Measurements from ENCODE around the gene MYORG.

DNA sequence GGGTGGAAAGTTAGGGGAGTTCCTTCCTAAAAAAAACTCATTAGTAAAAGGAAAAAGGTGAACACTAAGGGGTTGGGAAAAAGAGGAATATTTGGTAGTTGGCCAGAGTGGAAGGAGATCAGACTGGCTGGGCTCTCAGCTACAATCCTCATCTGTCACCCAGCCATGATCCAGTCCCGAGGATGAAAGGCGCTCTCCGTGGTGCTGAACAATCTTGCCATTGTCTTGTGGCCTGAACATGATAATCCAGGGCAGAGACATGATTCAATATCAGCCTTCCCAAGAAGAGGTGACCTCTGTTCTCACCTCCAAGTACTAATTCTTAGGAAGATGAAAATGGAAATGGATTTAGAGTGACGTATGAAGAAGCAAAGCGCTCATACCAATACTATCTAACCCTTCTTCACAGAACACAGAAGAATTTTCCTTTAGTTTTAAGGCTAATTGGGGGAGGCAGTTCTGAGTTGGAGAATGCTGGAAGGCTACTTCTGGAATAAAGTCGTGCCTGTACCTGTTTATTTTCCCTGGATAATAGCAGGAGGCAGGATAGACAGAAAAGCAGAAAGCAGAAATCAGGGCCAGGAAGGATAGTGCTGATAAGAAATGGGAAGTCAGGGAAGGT, 36.6 kb upstream of the MYORG start:
- TF ChIP-seq, protein P1, sequence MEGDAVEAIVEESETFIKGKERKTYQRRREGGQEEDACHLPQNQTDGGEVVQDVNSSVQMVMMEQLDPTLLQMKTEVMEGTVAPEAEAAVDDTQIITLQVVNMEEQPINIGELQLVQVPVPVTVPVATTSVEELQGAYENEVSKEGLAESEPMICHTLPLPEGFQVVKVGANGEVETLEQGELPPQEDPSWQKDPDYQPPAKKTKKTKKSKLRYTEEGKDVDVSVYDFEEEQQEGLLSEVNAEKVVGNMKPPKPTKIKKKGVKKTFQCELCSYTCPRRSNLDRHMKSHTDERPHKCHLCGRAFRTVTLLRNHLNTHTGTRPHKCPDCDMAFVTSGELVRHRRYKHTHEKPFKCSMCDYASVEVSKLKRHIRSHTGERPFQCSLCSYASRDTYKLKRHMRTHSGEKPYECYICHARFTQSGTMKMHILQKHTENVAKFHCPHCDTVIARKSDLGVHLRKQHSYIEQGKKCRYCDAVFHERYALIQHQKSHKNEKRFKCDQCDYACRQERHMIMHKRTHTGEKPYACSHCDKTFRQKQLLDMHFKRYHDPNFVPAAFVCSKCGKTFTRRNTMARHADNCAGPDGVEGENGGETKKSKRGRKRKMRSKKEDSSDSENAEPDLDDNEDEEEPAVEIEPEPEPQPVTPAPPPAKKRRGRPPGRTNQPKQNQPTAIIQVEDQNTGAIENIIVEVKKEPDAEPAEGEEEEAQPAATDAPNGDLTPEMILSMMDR (IDR thresholded peaks at IDR 0.05), result no peak
- no peak for TF ChIP-seq POLR2A (IDR thresholded peaks at IDR 0.05)
